Central memory CD8-positive, alpha-beta T cell (primary cell): ENCODE data around the gene CHDH.

Source experiments
- ATAC-seq: fragments of 150-1000 bp; cut with Tn5 transposase; replicated peaks from 2 replicates; pipeline ENCODE4 v1.10.0; 2022; ENCODE audit warnings: mild to moderate bottlenecking, moderate FRiP score, moderate number of reproducible peaks; ENCODE audit not compliant: poor library complexity, severe bottlenecking; ENCODE audit errors: extremely low read depth
- DNase-seq, 2 donors: peaks; one replicate each; pipeline ENCODE4 v3.0.0; 2021; ENCODE audit warnings: low spot score in 2 of 2
- H3K27ac Mint-ChIP-seq: one replicate; pipeline ENCODE4 v1.8.0; 2022; ENCODE audit warnings: low read depth, mild to moderate bottlenecking, moderate library complexity, mixed read lengths
- H3K27me3 Mint-ChIP-seq: one replicate; pipeline ENCODE4 v1.8.0; 2022; ENCODE audit warnings: mixed read lengths
- H3K36me3 Mint-ChIP-seq: one replicate; pipeline ENCODE4 v1.8.0; 2022; ENCODE audit warnings: mild to moderate bottlenecking, moderate library complexity, mixed read lengths; ENCODE audit not compliant: insufficient read depth
- H3K4me1 Mint-ChIP-seq: one replicate; pipeline ENCODE4 v1.8.0; 2022; ENCODE audit warnings: mixed read lengths
- H3K4me3 Mint-ChIP-seq: one replicate; pipeline ENCODE4 v1.8.0; 2022; ENCODE audit warnings: mild to moderate bottlenecking, moderate library complexity, mixed read lengths
- H3K9me3 Mint-ChIP-seq: one replicate; pipeline ENCODE4 v1.8.0; 2022; ENCODE audit warnings: mixed read lengths

The CHDH gene

GRCh38 chr3:53865732-53866499, 19.7 kb upstream of the CHDH start:
- H3K4me3 Mint-ChIP-seq = no peak overlapping the region
- H3K9me3 Mint-ChIP-seq = no peaks in the 10 kb centered on the region
- no peak overlapping the region for H3K27ac Mint-ChIP-seq
- peaks cover 34% of the 10 kb centered on the region for H3K36me3 Mint-ChIP-seq
- no peak for ATAC-seq
- DNase-seq = no peak
- H3K4me1 Mint-ChIP-seq = peaks cover 16% of the 10 kb centered on the region
- no peaks in the 10 kb centered on the region for H3K27me3 Mint-ChIP-seq

- ATAC-seq (no peak), DNase-seq (no peak)
- Mint-ChIP-seq H3K27ac (no peak overlapping the region), H3K9me3 (no peaks in the 10 kb centered on the region), H3K36me3 (peaks cover 22% of the 10 kb centered on the region), H3K27me3 (no peaks in the 10 kb centered on the region), H3K4me3 (no peak overlapping the region), H3K4me1 (peaks cover 4% of the 10 kb centered on the region)
Measured at GRCh38 chr3:53863145-53863544, 16.9 kb upstream of the CHDH start.

GRCh38 chr3:53862241-53862640, 16.0 kb upstream of the CHDH start:
- no peak overlapping the region for H3K27ac Mint-ChIP-seq
- no peaks in the 10 kb centered on the region for H3K27me3 Mint-ChIP-seq
- no peaks in the 10 kb centered on the region for H3K4me1 Mint-ChIP-seq
- no peak overlapping the region for H3K4me3 Mint-ChIP-seq
- peaks cover 20% of the 10 kb centered on the region for H3K36me3 Mint-ChIP-seq
- H3K9me3 Mint-ChIP-seq = no peaks in the 10 kb centered on the region
- DNase-seq (no peak), ATAC-seq (no peak)

- H3K36me3 Mint-ChIP-seq = peaks cover 14% of the 10 kb centered on the region
Measured at GRCh38 chr3:53860196-53860595, 14.0 kb upstream of the CHDH start.

GRCh38 chr3:53859178-53859577, 13.0 kb upstream of the CHDH start:
- DNase-seq (no peak), ATAC-seq (no peak)
- Mint-ChIP-seq H3K27ac (no peak overlapping the region), H3K4me3 (no peak overlapping the region), H3K36me3 (peaks cover 8% of the 10 kb centered on the region), H3K9me3 (no peaks in the 10 kb centered on the region), H3K4me1 (no peaks in the 10 kb centered on the region), H3K27me3 (no peaks in the 10 kb centered on the region)

More at GRCh38 chr3:53860196-53860595, 14.0 kb upstream of the CHDH start:
- Mint-ChIP-seq H3K4me3 (no peak overlapping the region), H3K27ac (no peak overlapping the region), H3K4me1 (no peaks in the 10 kb centered on the region), H3K27me3 (no peaks in the 10 kb centered on the region), H3K9me3 (no peaks in the 10 kb centered on the region)
- no peak for ATAC-seq
- no peak for DNase-seq

GRCh38 chr3:53858096-53858741, 12.0 kb upstream of the CHDH start:
- Mint-ChIP-seq H3K36me3 (peaks cover 8% of the 10 kb centered on the region), H3K4me3 (no peak overlapping the region)

GRCh38 chr3:53856964-53857363, 10.7 kb upstream of the CHDH start:
- no peak for ATAC-seq
- Mint-ChIP-seq H3K9me3 (no peaks in the 10 kb centered on the region), H3K27me3 (no peaks in the 10 kb centered on the region), H3K27ac (no peak overlapping the region), H3K4me1 (no peaks in the 10 kb centered on the region), H3K4me3 (no peak overlapping the region), H3K36me3 (peaks cover 8% of the 10 kb centered on the region)
- DNase-seq = no peak

More at GRCh38 chr3:53858096-53858741, 12.0 kb upstream of the CHDH start:
- no peaks in the 10 kb centered on the region for H3K4me1 Mint-ChIP-seq
- DNase-seq (no peak), ATAC-seq (no peak)
- H3K27ac Mint-ChIP-seq = no peak overlapping the region
- no peaks in the 10 kb centered on the region for H3K27me3 Mint-ChIP-seq
- H3K9me3 Mint-ChIP-seq = no peaks in the 10 kb centered on the region

GRCh38 chr3:53850895-53851294, 4.7 kb upstream of the CHDH start:
- H3K36me3 Mint-ChIP-seq = no peaks in the 10 kb centered on the region
- H3K9me3 Mint-ChIP-seq = no peaks in the 10 kb centered on the region
- ATAC-seq (no peak), DNase-seq (no peak)
- peaks cover 30% of the 10 kb centered on the region for H3K27me3 Mint-ChIP-seq
- no peaks in the 10 kb centered on the region for H3K4me1 Mint-ChIP-seq
- H3K4me3 Mint-ChIP-seq = no peak overlapping the region
- no peak overlapping the region for H3K27ac Mint-ChIP-seq

- ATAC-seq (no peak), DNase-seq (no peak)
- Mint-ChIP-seq H3K27ac (no peak overlapping the region), H3K4me1 (no peaks in the 10 kb centered on the region), H3K9me3 (no peaks in the 10 kb centered on the region), H3K4me3 (no peak overlapping the region), H3K36me3 (no peaks in the 10 kb centered on the region), H3K27me3 (peaks cover 38% of the 10 kb centered on the region)
Measured at GRCh38 chr3:53849916-53850315, 3.7 kb upstream of the CHDH start.

- no peaks in the 10 kb centered on the region for H3K9me3 Mint-ChIP-seq
- DNase-seq (no peak), ATAC-seq (no peak)
- peak overlapping the region; percentile 53 for H3K4me3 Mint-ChIP-seq
- peaks cover 56% of the 10 kb centered on the region for H3K27me3 Mint-ChIP-seq
- no peaks in the 10 kb centered on the region for H3K4me1 Mint-ChIP-seq
- peaks cover 2% of the 10 kb centered on the region for H3K36me3 Mint-ChIP-seq
- no peak overlapping the region for H3K27ac Mint-ChIP-seq
Measured at GRCh38 chr3:53846851-53847155, 584 bp upstream of the CHDH start.

GRCh38 chr3:53845881-53846133, 412 bp downstream of the CHDH start:
- Mint-ChIP-seq H3K36me3 (peaks cover 2% of the 10 kb centered on the region), H3K4me1 (no peaks in the 10 kb centered on the region), H3K27me3 (peaks cover 56% of the 10 kb centered on the region), H3K9me3 (no peaks in the 10 kb centered on the region), H3K4me3 (peak overlapping the region; percentile 36), H3K27ac (no peak overlapping the region)
- ATAC-seq (no peak), DNase-seq (no peak)

- Mint-ChIP-seq H3K36me3 (peaks cover 2% of the 10 kb centered on the region), H3K9me3 (no peaks in the 10 kb centered on the region), H3K27ac (no peak overlapping the region), H3K4me1 (no peaks in the 10 kb centered on the region), H3K27me3 (peaks cover 56% of the 10 kb centered on the region), H3K4me3 (peak overlapping the region; percentile 36)
- DNase-seq (no peak), ATAC-seq (no peak)
Measured at GRCh38 chr3:53845103-53845880, 927 bp downstream of the CHDH start.
